NB4 (cell line): ENCODE data around the gene CTDSP2.

ENCODE experiments used
- CTCF ChIP-seq: IDR thresholded peaks from one replicate; pipeline ENCODE4 v1.5.1; 2012; ENCODE audit warnings: low read depth, low read length
- MAX ChIP-seq: IDR thresholded peaks from 2 replicates; pipeline ENCODE4 v1.6.1; 2011; ENCODE audit warnings: low read depth, low read length
- MYC ChIP-seq: IDR thresholded peaks from 2 replicates; pipeline ENCODE4 v1.6.1; 2011; ENCODE audit warnings: low read depth, low read length
- POLR2A ChIP-seq: IDR thresholded peaks from 2 replicates; pipeline ENCODE4 v1.6.1; 2011; ENCODE audit warnings: mild to moderate bottlenecking; ENCODE audit not compliant: insufficient read length; ENCODE audit errors: extremely low read depth

- TF ChIP-seq CTCF: no peak
- no peak for TF ChIP-seq MAX
- TF ChIP-seq POLR2A: no peak
- TF ChIP-seq MYC: no peak
Observed at GRCh38 chr12:57888409-57889157, 42.1 kb upstream of the CTDSP2 start.
